GM18870 (cell line): Measurements from ENCODE around the gene PDLIM4.

Source experiments
- ATAC-seq: cut with Tn5 transposase; IDR thresholded peaks from one replicate; pipeline ENCODE4 v1.9.1; 2021; ENCODE audit warnings: moderate library complexity; ENCODE audit not compliant: unreplicated experiment

The PDLIM4 gene

GRCh38 chr5:132280371-132281240, 23.1 kb downstream of the PDLIM4 start:
- ATAC-seq: no peak

GRCh38 chr5:132281856-132282614, 24.5 kb downstream of the PDLIM4 start:
- no peak for ATAC-seq

GRCh38 chr5:132283423-132284043, 26.0 kb downstream of the PDLIM4 start:
- ATAC-seq: no peak

- ATAC-seq: no peak
Observed at GRCh38 chr5:132289097-132289496, 31.6 kb downstream of the PDLIM4 start.

GRCh38 chr5:132291026-132291425, 33.5 kb downstream of the PDLIM4 start:
- no peak for ATAC-seq

- peak; percentile 36 for ATAC-seq
Observed at GRCh38 chr5:132293066-132293991, 35.8 kb downstream of the PDLIM4 start.

GRCh38 chr5:132293992-132294727, 36.7 kb downstream of the PDLIM4 start, which contains the start of gene SLC22A4:
TSS of gene SLC22A4 (plus strand) at chr5:132294394. CDS start at chr5:132294617, 223 bp downstream.
- peak; percentile 40 for ATAC-seq

GRCh38 chr5:132294728-132295504, 37.4 kb downstream of the PDLIM4 start:
- ATAC-seq: no peak

- ATAC-seq: no peak
Observed at GRCh38 chr5:132295505-132296411, 38.3 kb downstream of the PDLIM4 start.

GRCh38 chr5:132296412-132297016, 39.0 kb downstream of the PDLIM4 start:
- ATAC-seq: no peak

GRCh38 chr5:132297211-132297940, 39.9 kb downstream of the PDLIM4 start:
- ATAC-seq: no peak

GRCh38 chr5:132298298-132299212, 41.1 kb downstream of the PDLIM4 start:
- no peak for ATAC-seq

- ATAC-seq: no peak
Observed at GRCh38 chr5:132299917-132300316, 42.4 kb downstream of the PDLIM4 start.

GRCh38 chr5:132300577-132301343, 43.3 kb downstream of the PDLIM4 start:
- ATAC-seq: no peak
